GM12878 (cell line): ENCODE results near the gene NT5M. TPM values are rescaled to one million over a fixed set of nuclear protein-coding genes. Genes with fewer than 3 reads are reported as not detected.

Source experiments
- ATAC-seq: fragments of 200-7000 bp; cut with Tn5 transposase; 3 replicates; pipeline ENCODE4 v1.9.1; 2020; ENCODE audit warnings: mild to moderate bottlenecking, moderate library complexity
- BruUV-seq: library from RNA; stranded (reverse); fragments of 400-500 nt; replicated peaks from 2 replicates; lab custom pipeline; 2021; lab: Mats Ljungman, UMichigan
- CTCF ChIA-PET: fragments of 300-600 bp; sonication (Branson Sonifier 250); formaldehyde crosslinking; extraction: SDS; loops from one replicate; lab custom pipeline; 2021; ENCODE audit warnings: inconsistent platforms; lab: Yijun Ruan, JAX
- POLR2A ChIA-PET: fragments of 350-600 bp; formaldehyde crosslinking; extraction: SDS; loops from one replicate; lab custom pipeline; 2021; ENCODE audit warnings: inconsistent platforms; lab: Charles Lee
- RAD21 ChIA-PET: fragments of 300-600 bp; sonication (Branson Sonifier 250); formaldehyde crosslinking; loops from one replicate; lab custom pipeline; 2023; ENCODE audit warnings: antibody characterized with exemption; ENCODE audit not compliant: unreplicated experiment; lab: Charles Lee
- SMC1A ChIA-PET: fragments of 300-600 bp; sonication (Branson Sonifier 250); formaldehyde crosslinking; loops from one replicate; lab custom pipeline; 2023; ENCODE audit not compliant: unreplicated experiment, uncharacterized antibody; lab: Charles Lee
- DNase-seq: peaks from one replicate; pipeline ENCODE4 v3.0.0-alpha.2; 2011; ENCODE audit warnings: low read depth, low spot score
- FAIRE-seq: peaks from 3 replicates; lab custom pipeline; 2011; peaks lifted over from hg19 to GRCh38; lab: Jason Lieb, UNC
- H2AFZ ChIP-seq: 2 replicates; pipeline ENCODE4 v1.6.0; 2011; ENCODE audit warnings: low read depth, low read length, control low read depth; ENCODE audit not compliant: control insufficient read depth
- H3K27ac ChIP-seq: 2 replicates; pipeline ENCODE4 v1.5.1; 2011; ENCODE audit warnings: control low read depth; ENCODE audit not compliant: control insufficient read depth, insufficient read depth
- H3K27me3 ChIP-seq, 2 experiments: replicated peaks in 1 of 2; 2 replicates each; pipeline versions ENCODE4 v1.6.0 to v1.6.1; 2011; ENCODE audit warnings: low read length in 1 of 2; ENCODE audit not compliant: control insufficient read depth in 2 of 2, insufficient read depth in 2 of 2
- H3K36me3 ChIP-seq, 2 experiments: 2 replicates each; pipeline ENCODE4 v1.5.1; 2011; ENCODE audit warnings: low read length in 1 of 2; ENCODE audit not compliant: control insufficient read depth in 2 of 2, insufficient read depth in 2 of 2
- H3K4me1 ChIP-seq: 2 replicates; pipeline ENCODE4 v1.6.1; 2011; ENCODE audit warnings: mild to moderate bottlenecking, low read length, moderate library complexity, mixed read lengths; ENCODE audit not compliant: control insufficient read depth, insufficient read depth
- H3K4me2 ChIP-seq: 2 replicates; pipeline ENCODE4 v1.6.0; 2011; ENCODE audit warnings: control low read depth; ENCODE audit not compliant: control insufficient read depth, insufficient read depth
- H3K4me3 ChIP-seq: fragments of 200-600 bp; sonication (generic); 2 replicates; pipeline ENCODE4 v1.5.1; 2016
- H3K79me2 ChIP-seq: 2 replicates; pipeline ENCODE4 v1.6.0; 2011; ENCODE audit warnings: low read length; ENCODE audit not compliant: control insufficient read depth, insufficient read depth
- H3K9ac ChIP-seq: 2 replicates; pipeline ENCODE4 v1.8.0; 2011; ENCODE audit warnings: low read length, control low read depth, mixed read lengths; ENCODE audit not compliant: control insufficient read depth, insufficient read depth
- H3K9me3 ChIP-seq: replicated peaks from 3 replicates; pipeline ENCODE4 v1.5.1; 2011; ENCODE audit warnings: mild to moderate bottlenecking, low read length; ENCODE audit not compliant: control insufficient read depth, insufficient read depth
- H4K20me1 ChIP-seq: 2 replicates; pipeline ENCODE4 v1.6.0; 2011; ENCODE audit not compliant: control insufficient read depth, insufficient read depth
- CEBPB ChIP-seq, 2 experiments: fragments of 150-350 bp in 1 of 2; IDR thresholded peaks; 2 replicates each; pipeline ENCODE4 v1.6.1; 2012 to 2014; ENCODE audit warnings: low read depth in 2 of 2, low read length in 2 of 2, borderline replicate concordance in 1 of 2, inconsistent platforms in 1 of 2
- FOS ChIP-seq: IDR thresholded peaks from 3 replicates; pipeline ENCODE4 v1.6.1; 2011; ENCODE audit warnings: borderline replicate concordance; ENCODE audit not compliant: insufficient read length; ENCODE audit errors: extremely low read depth
- IKZF2 ChIP-seq, 2 experiments: fragments of 450-650 bp; IDR thresholded peaks; 2 replicates each; pipeline ENCODE4 v1.6.1; 2017; ENCODE audit warnings: mild to moderate bottlenecking in 2 of 2, moderate library complexity in 2 of 2
- MEF2A ChIP-seq: IDR thresholded peaks from 2 replicates; pipeline ENCODE4 v1.6.1; 2011; ENCODE audit warnings: low read depth, mild to moderate bottlenecking, low read length, moderate library complexity; ENCODE audit not compliant: insufficient read depth
- NR2C1 ChIP-seq: fragments of 450-650 bp; IDR thresholded peaks from 2 replicates; pipeline ENCODE4 v1.6.1; 2017; ENCODE audit warnings: antibody characterized with exemption, mild to moderate bottlenecking, moderate library complexity
- RELA ChIP-seq: fragments of 450-650 bp; IDR thresholded peaks from 2 replicates; pipeline ENCODE4 v1.8.0; 2014; ENCODE audit warnings: borderline replicate concordance; ENCODE audit not compliant: partially characterized antibody
- SMARCA5 ChIP-seq: fragments of 450-650 bp; IDR thresholded peaks from 2 replicates; pipeline ENCODE4 v1.6.1; 2017; ENCODE audit warnings: mild to moderate bottlenecking
- ZSCAN29 ChIP-seq: fragments of 450-650 bp; IDR thresholded peaks from 2 replicates; pipeline ENCODE4 v1.6.1; 2017; ENCODE audit warnings: mild to moderate bottlenecking, moderate library complexity
- ZZZ3 ChIP-seq: IDR thresholded peaks from 2 replicates; pipeline ENCODE4 v1.6.1; 2011; ENCODE audit warnings: low read depth; ENCODE audit not compliant: control insufficient read depth, insufficient read length
- WGBS: methylation state at CpG from one replicate; pipeline ENCODE4 v1.1.6; 2016; ENCODE audit warnings: low lambda C conversion rate; ENCODE audit not compliant: insufficient replicate concordance, insufficient coverage; ENCODE audit errors: missing lambda C conversion rate; 5-methylcytosine and 5-hydroxymethylcytosine counted together
- in situ Hi-C: fragments of 300-500 bp; cut with MboI; formaldehyde crosslinking; loops from 9 replicates; pipeline ENCODE4 v1.14.3; 2018; ENCODE audit warnings: mixed read lengths
- intact Hi-C: fragments of 100-400 bp; cut with micrococcal nuclease; formaldehyde crosslinking; loops from one replicate; pipeline ENCODE4 v1.14.2; 2022; ENCODE audit not compliant: unreplicated experiment
- polyA plus RNA-seq, 11 experiments: library from polyadenylated mRNA; depleted of rRNA in 4 of 11; unstranded in 6 of 11; stranded (reverse) in 5 of 11; fragments of >200 nt; fragmentation: Nextera tagmentation in 4 of 11; fragmentation: Illumina TruSeq in 1 of 11; extraction: Ambion mirVana in 4 of 11; extraction: Trizol in 1 of 11; gene quantifications; 1 replicate in 1 of 11; 2 replicates in 10 of 11; pipeline versions ENCODE4 v1.2.1 to v1.2.3, GENCODE V29; 2011 to 2016; ENCODE audit warnings: inconsistent platforms in 2 of 11, missing spikeins in 2 of 11, low read depth in 1 of 11
- total RNA-seq, 4 experiments: library from RNA; depleted of rRNA in 3 of 4; stranded (reverse); fragments of >200 nt in 3 of 4; fragmentation: Illumina TruSeq in 1 of 4; extraction: Trizol in 1 of 4; gene quantifications; 2 replicates each; pipeline versions ENCODE4 v1.2.1 to v1.2.3, GENCODE V29; 2013 to 2021
- TF ChIP-seq, protein P1 (sequence below): IDR thresholded peaks from 2 replicates; pipeline ENCODE4 v1.6.1; 2011; ENCODE audit warnings: mild to moderate bottlenecking, low read depth, low read length, moderate library complexity; ENCODE audit not compliant: insufficient replicate concordance
- TF ChIP-seq, protein P2 (sequence below): fragments of 450-650 bp; conservative IDR thresholded peaks from 2 replicates; pipeline ENCODE4 v1.6.1; 2017; ENCODE audit warnings: mild to moderate bottlenecking, moderate library complexity

NT5M gene
- total and polyA plus RNA-seq, 10 of the 15 experiments (the other 5 are each of a cell fraction or from before 2014, with no cell fraction given): 0.18 to 14.1 (median 2.9) TPM

DNA sequence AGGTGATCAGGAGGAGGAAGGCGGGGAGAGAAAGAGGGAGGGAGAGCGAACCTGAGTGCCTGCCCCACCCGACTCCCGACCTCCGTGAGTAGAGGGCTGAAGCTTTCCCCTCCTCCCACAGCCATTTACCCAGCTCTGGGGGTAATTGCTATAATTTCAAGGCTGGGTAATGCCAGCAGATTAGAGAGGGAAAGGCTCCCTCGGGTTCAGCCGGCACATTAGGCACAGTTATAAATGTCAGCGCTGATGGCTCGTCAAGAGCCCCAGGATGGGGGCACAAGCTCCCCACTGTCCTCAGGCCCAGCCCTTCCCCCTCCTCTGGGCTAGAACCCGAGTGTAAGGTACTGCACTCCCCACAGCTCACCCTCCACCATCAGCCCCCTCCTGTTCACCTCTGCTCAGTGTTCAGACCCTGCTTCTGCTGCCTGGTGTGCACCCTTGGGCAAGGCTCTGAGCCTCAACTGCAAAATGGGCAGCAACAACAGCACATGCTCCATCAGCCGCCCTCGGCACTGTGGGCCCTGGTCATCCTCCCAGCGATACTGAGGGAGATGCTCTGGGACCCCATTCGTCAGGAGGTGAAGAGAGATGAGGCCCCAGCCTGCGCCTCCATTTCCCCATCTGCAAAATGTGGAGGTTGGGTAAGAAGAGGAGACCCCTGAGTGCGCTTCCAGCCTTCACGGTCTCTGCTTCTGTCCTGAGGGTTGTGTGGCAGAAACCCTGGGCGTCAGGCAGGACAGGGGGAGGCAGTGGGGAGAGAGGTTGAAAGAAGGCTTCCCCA is 77.2 kb downstream of the NT5M start:
- CTCF ChIA-PET: interaction anchor here (0.6 kb wide), 1 partner anchor 431 kb away, joined by 3 read pairs; no protein-coding TSS in a partner anchor
- H3K9me3 ChIP-seq: no peaks in the 10 kb centered on the region
- no peak for TF ChIP-seq FOS
- TF ChIP-seq CEBPB (IDR thresholded peaks at IDR 0.05; ENCODE audit: borderline replicate concordance in 1 of 2, low read depth in 2 of 2, low read length in 2 of 2): no peak
- TF ChIP-seq IKZF2 (IDR thresholded peaks at IDR 0.05): no peak
- TF ChIP-seq, protein P1, sequence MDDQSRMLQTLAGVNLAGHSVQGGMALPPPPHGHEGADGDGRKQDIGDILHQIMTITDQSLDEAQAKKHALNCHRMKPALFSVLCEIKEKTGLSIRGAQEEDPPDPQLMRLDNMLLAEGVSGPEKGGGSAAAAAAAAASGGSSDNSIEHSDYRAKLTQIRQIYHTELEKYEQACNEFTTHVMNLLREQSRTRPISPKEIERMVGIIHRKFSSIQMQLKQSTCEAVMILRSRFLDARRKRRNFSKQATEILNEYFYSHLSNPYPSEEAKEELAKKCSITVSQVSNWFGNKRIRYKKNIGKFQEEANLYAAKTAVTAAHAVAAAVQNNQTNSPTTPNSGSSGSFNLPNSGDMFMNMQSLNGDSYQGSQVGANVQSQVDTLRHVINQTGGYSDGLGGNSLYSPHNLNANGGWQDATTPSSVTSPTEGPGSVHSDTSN: no peak
- no peak for TF ChIP-seq ZSCAN29
- TF ChIP-seq SMARCA5: no peak
- TF ChIP-seq NR2C1: no peak
- TF ChIP-seq MEF2A: no peak
- TF ChIP-seq RELA: no peak
- no peak for TF ChIP-seq ZZZ3
- TF ChIP-seq, protein P2, sequence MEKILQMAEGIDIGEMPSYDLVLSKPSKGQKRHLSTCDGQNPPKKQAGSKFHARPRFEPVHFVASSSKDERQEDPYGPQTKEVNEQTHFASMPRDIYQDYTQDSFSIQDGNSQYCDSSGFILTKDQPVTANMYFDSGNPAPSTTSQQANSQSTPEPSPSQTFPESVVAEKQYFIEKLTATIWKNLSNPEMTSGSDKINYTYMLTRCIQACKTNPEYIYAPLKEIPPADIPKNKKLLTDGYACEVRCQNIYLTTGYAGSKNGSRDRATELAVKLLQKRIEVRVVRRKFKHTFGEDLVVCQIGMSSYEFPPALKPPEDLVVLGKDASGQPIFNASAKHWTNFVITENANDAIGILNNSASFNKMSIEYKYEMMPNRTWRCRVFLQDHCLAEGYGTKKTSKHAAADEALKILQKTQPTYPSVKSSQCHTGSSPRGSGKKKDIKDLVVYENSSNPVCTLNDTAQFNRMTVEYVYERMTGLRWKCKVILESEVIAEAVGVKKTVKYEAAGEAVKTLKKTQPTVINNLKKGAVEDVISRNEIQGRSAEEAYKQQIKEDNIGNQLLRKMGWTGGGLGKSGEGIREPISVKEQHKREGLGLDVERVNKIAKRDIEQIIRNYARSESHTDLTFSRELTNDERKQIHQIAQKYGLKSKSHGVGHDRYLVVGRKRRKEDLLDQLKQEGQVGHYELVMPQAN: no peak
- FAIRE-seq (no peak), ATAC-seq (no peak), DNase-seq (no peak)
- SMC1A ChIA-PET: no interaction called here
- no peaks in the 10 kb centered on the region for H3K79me2 ChIP-seq
- POLR2A ChIA-PET: no interaction called here
- no TSS peak for BruUV-seq
- intact Hi-C loops (no loop called here), in situ Hi-C loops (no loop called here)
- no peak overlapping the region for H2AFZ ChIP-seq
- H3K4me1 ChIP-seq: no peaks in the 10 kb centered on the region
- no peak overlapping the region for H3K27ac ChIP-seq
- H3K4me2 ChIP-seq: no peak overlapping the region
- RAD21 ChIA-PET: no interaction called here
- H3K9ac ChIP-seq: no peak overlapping the region
- H4K20me1 ChIP-seq: no peaks in the 10 kb centered on the region
- H3K4me3 ChIP-seq: no peak overlapping the region
- 36% methylated on average over 15 of the region's 18 CpGs for WGBS
- H3K36me3 ChIP-seq: no peaks in the 10 kb centered on the region
- peaks cover 0 to 4% of the 10 kb centered on the region in 2 experiments; a peak in 2 of 4 replicates for H3K27me3 ChIP-seq
